ENCODE measurements around the gene GNB2. TPM values are rescaled to one million over a fixed set of nuclear protein-coding genes. Genes with fewer than 3 reads are reported as not detected.

The GNB2 gene
- total RNA-seq, 1 experiment from 2014 or later = 299 TPM

- H2AFZ ChIP-seq = no peak overlapping the region
- no peak overlapping the region for H3K4me3 ChIP-seq
- H3F3A ChIP-seq (ENCODE audit: insufficient read depth, low read depth) = peaks cover 15% of the 10 kb centered on the region; the same call in 1 of the 2 replicates
- TF ChIP-seq EZH2 (IDR thresholded peaks at IDR 0.05; ENCODE audit: low read depth) = no peak
- TF ChIP-seq CTCF (conservative IDR thresholded peaks at IDR 0.05) = peak; percentile 65
- no peaks in the 10 kb centered on the region for H3K36me3 ChIP-seq (ENCODE audit: low read depth)
- ChIA-PET POLR2A (ENCODE audit: unreplicated experiment) (interaction anchor here (0.6 kb wide), 1 partner anchor 27 kb away, joined by 3 read pairs; no protein-coding TSS in a partner anchor), CTCF (interaction anchor here (0.6 to 0.7 kb wide), 4 partner anchors 9 to 399 kb away, joined by 3 to 11 read pairs (median 6); partner anchors contain the start of genes FBXO24 and LRCH4)
- no TSS peak for BruUV-seq (replicated peaks)
- H4K20me1 ChIP-seq (ENCODE audit: insufficient read depth) = no peaks in the 10 kb centered on the region
- H3K4me2 ChIP-seq = no peak overlapping the region
- intact Hi-C loops (cut with micrococcal nuclease; ENCODE audit: unreplicated experiment) = loop anchor here (5.0 kb wide), 1 partner anchor 43 kb away; the partner anchor contains the start of gene GNB2
- peak; percentile 54 to 66 for DNase-seq
- no peaks in the 10 kb centered on the region for H3K79me2 ChIP-seq (ENCODE audit: low read depth)
- H3K9me3 ChIP-seq (ENCODE audit: insufficient read depth, low read depth) = no peaks in the 10 kb centered on the region
- peaks cover 9% of the 10 kb centered on the region; the same call in 1 of the 2 replicates for H3K4me1 ChIP-seq (replicated peaks; ENCODE audit: insufficient read depth)
- H3K9me2 ChIP-seq (ENCODE audit: insufficient read depth) = no peaks in the 10 kb centered on the region
- H3K27me3 ChIP-seq (ENCODE audit: insufficient read depth, low read depth) = no peaks in the 10 kb centered on the region
- H3K27ac ChIP-seq = no peak overlapping the region
Measured at GRCh38 chr7:100629117-100629716, 44.3 kb upstream of the GNB2 start.

GRCh38 chr7:100630066-100630465, 43.5 kb upstream of the GNB2 start:
- H3K4me1 ChIP-seq (replicated peaks; ENCODE audit: insufficient read depth) = peaks cover 9% of the 10 kb centered on the region; the same call in 1 of the 2 replicates
- H2AFZ ChIP-seq = no peak overlapping the region
- no peaks in the 10 kb centered on the region for H3K79me2 ChIP-seq (ENCODE audit: low read depth)
- H4K20me1 ChIP-seq (ENCODE audit: insufficient read depth) = no peaks in the 10 kb centered on the region
- intact Hi-C loops (cut with micrococcal nuclease; ENCODE audit: unreplicated experiment) = no loop called here
- DNase-seq = no peak
- no peak overlapping the region for H3K4me2 ChIP-seq
- CTCF ChIA-PET = interaction anchor here (0.5 to 0.7 kb wide), 4 partner anchors 8 to 269 kb away, joined by 3 to 11 read pairs (median 8); partner anchors contain the start of genes FBXO24 and LRCH4
- TF ChIP-seq CTCF (conservative IDR thresholded peaks at IDR 0.05) (no peak), EZH2 (IDR thresholded peaks at IDR 0.05; ENCODE audit: low read depth) (no peak)
- no peaks in the 10 kb centered on the region for H3K9me2 ChIP-seq (ENCODE audit: insufficient read depth)
- POLR2A ChIA-PET (ENCODE audit: unreplicated experiment) = no interaction called here
- H3K36me3 ChIP-seq (ENCODE audit: low read depth) = no peaks in the 10 kb centered on the region
- H3K27me3 ChIP-seq (ENCODE audit: insufficient read depth, low read depth) = no peaks in the 10 kb centered on the region
- no TSS peak for BruUV-seq (replicated peaks)
- no peak overlapping the region for H3K27ac ChIP-seq
- peaks cover 21% of the 10 kb centered on the region; the same call in 1 of the 2 replicates for H3F3A ChIP-seq (ENCODE audit: insufficient read depth, low read depth)
- H3K4me3 ChIP-seq = no peak overlapping the region
- no peaks in the 10 kb centered on the region for H3K9me3 ChIP-seq (ENCODE audit: insufficient read depth, low read depth)

DNA sequence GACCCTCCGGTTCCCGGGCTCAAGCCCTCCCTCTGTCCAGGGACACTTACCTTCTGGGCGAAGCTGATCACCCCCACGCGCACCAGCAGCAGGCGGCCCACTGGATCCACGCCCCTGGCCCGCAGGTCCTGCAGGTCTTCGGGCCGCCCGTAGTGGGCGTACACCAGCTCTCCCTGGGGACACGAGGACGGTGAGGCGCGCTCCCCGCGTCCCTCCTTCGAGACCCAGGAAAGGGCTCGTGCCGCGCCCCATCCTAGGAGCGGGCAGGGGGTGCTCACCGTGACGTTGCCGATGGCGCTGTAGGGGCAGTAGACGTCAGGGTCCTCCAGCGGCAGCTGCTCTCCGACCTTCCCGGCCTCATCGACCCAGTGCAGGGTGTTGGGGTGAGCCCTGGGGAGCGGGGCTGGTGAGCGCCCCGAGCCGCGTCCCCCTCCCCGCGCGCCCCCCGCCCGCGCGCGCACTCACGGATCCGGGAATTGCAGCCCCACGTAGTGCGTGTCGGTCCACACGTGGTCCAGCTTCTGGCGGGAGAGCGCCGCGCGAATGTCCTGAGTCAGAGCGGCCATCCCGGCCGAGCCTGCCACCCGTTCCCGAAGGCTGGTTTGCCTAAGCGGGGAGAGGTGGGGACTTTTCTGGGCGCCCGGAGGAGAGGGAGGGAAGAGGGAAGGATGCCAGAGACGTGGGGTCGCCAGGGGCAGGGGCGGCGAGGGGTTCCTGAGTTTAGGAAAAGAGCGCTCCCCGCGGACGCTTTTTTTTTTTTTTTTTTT, 40.4 kb upstream of the GNB2 start:
- Histone ChIP-seq H2AFZ (peak overlapping the region; percentile 99), H3F3A (ENCODE audit: insufficient read depth, low read depth) (peaks cover 17% of the 10 kb centered on the region), H3K27me3 (ENCODE audit: insufficient read depth, low read depth) (no peaks in the 10 kb centered on the region), H4K20me1 (ENCODE audit: insufficient read depth) (no peaks in the 10 kb centered on the region), H3K4me1 (replicated peaks; ENCODE audit: insufficient read depth) (no peaks in the 10 kb centered on the region), H3K27ac (no peak overlapping the region), H3K4me3 (peak overlapping the region; percentile 65), H3K79me2 (ENCODE audit: low read depth) (no peaks in the 10 kb centered on the region), H3K9me3 (ENCODE audit: insufficient read depth, low read depth) (no peaks in the 10 kb centered on the region), H3K9me2 (ENCODE audit: insufficient read depth) (no peaks in the 10 kb centered on the region), H3K36me3 (ENCODE audit: low read depth) (no peaks in the 10 kb centered on the region), H3K4me2 (peak overlapping the region; percentile 96)
- TF ChIP-seq EZH2 (IDR thresholded peaks at IDR 0.05; ENCODE audit: low read depth) (no peak), CTCF (conservative IDR thresholded peaks at IDR 0.05) (peak; percentile 68)
- POLR2A ChIA-PET (ENCODE audit: unreplicated experiment) = interaction anchor here (0.6 to 1.2 kb wide), 7 partner anchors 21 to 495 kb away, joined by 3 to 22 read pairs (median 8); partner anchors contain the start of genes GNB2 and MOSPD3
- intact Hi-C loops (cut with micrococcal nuclease; ENCODE audit: unreplicated experiment) = no loop called here
- no TSS peak for BruUV-seq (replicated peaks)
- CTCF ChIA-PET = interaction anchor here (0.6 to 1.4 kb wide), 4 partner anchors 21 to 92 kb away, joined by 3 to 7 read pairs (median 4); partner anchors contain the start of gene MOSPD3
- peak in 1 of 2 experiments; percentile 73 for DNase-seq

Measured in PC-9 (cell line).